NCI-H446 treated with DMSO at 0.1 percent for 48 hours (cell line): ENCODE results near the gene CNTN2.
A peak's percentile ranks its signal among the peaks of the same experiment; 100 is the strongest.

Source experiments
- DNase-seq: peaks from one replicate; lab custom pipeline; 2025; lab: John Stamatoyannopoulos, UW

Gene CNTN2

GRCh38 chr1:205042911-205043806 is at the start of gene CNTN2:
Gene CNTN2 (plus strand): TSS chr1:205043212. CDS start chr1:205053186, 9,974 bp downstream.
- no peak for DNase-seq

GRCh38 chr1:204994086-204994862 is 48.7 kb upstream of the CNTN2 start:
- DNase-seq: no peak

GRCh38 chr1:204996981-204997380 is 46.0 kb upstream of the CNTN2 start:
- no peak for DNase-seq

- DNase-seq: no peak
Measured at GRCh38 chr1:204997591-204998355, 45.2 kb upstream of the CNTN2 start.

GRCh38 chr1:205001162-205001561 is 41.9 kb upstream of the CNTN2 start:
- DNase-seq: no peak

GRCh38 chr1:205002705-205003104 is 40.3 kb upstream of the CNTN2 start:
- no peak for DNase-seq

- DNase-seq: no peak
Measured at GRCh38 chr1:205003358-205004131, 39.5 kb upstream of the CNTN2 start.

- DNase-seq: no peak
Measured at GRCh38 chr1:205004351-205004750, 38.7 kb upstream of the CNTN2 start.

- DNase-seq: no peak
Measured at GRCh38 chr1:205008896-205009295, 34.1 kb upstream of the CNTN2 start.

GRCh38 chr1:205009670-205010069 is 33.3 kb upstream of the CNTN2 start:
- peak; percentile 97 for DNase-seq

- DNase-seq: peak; percentile 48
Measured at GRCh38 chr1:205012391-205013140, 30.4 kb upstream of the CNTN2 start.

- peak; percentile 95 for DNase-seq
Measured at GRCh38 chr1:205013683-205014367, 29.2 kb upstream of the CNTN2 start.

- no peak for DNase-seq
Measured at GRCh38 chr1:205014783-205015182, 28.2 kb upstream of the CNTN2 start.

- peak; percentile 55 for DNase-seq
Measured at GRCh38 chr1:205015241-205015640, 27.8 kb upstream of the CNTN2 start.

- no peak for DNase-seq
Measured at GRCh38 chr1:205016075-205016474, 26.9 kb upstream of the CNTN2 start.

GRCh38 chr1:205016584-205016983 is 26.4 kb upstream of the CNTN2 start:
- DNase-seq: no peak

- DNase-seq: no peak
Measured at GRCh38 chr1:205017001-205017400, 26.0 kb upstream of the CNTN2 start.

- DNase-seq: no peak
Measured at GRCh38 chr1:205017766-205018165, 25.2 kb upstream of the CNTN2 start.

GRCh38 chr1:205018381-205018780 is 24.6 kb upstream of the CNTN2 start:
- no peak for DNase-seq

- no peak for DNase-seq
Measured at GRCh38 chr1:205020466-205020865, 22.5 kb upstream of the CNTN2 start.
